HG03066 (cell line): ENCODE results near the gene PPFIBP1.
A peak's percentile ranks its signal among the peaks of the same experiment; 100 is the strongest.
"Not testable (repeated sequence)": the region's sequence is repeated elsewhere in the genome, so short reads cannot be mapped to it uniquely, and the experiment has no call there.

ENCODE experiments used
- ATAC-seq: cut with Tn5 transposase; IDR thresholded peaks from one replicate; pipeline ENCODE4 v1.9.1; 2021; ENCODE audit warnings: low read depth; ENCODE audit not compliant: unreplicated experiment

PPFIBP1 gene

GRCh38 chr12:27616356-27617142, 92.5 kb downstream of the PPFIBP1 start:
- no peak for ATAC-seq

GRCh38 chr12:27618836-27619235, 94.8 kb downstream of the PPFIBP1 start:
- ATAC-seq = no peak

DNA sequence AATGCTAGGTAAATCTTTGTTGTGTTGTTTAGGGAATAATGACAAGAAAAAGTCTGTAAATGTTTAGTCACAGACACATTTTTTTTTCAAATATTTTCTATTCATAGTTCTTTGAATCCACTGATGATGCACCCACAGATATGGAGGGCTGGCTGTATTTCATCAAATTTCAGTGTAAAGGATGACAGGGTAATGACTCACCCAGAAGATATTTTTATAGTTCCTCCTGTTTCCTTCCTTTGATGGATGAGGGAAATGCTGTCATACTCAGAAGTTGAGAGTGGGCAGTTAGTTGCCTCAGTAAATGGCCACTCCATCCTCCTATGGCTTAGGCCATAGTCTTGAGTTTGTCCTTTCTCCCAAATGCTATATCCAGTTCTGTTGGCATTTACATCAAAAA, 95.3 kb downstream of the PPFIBP1 start:
- no peak for ATAC-seq

DNA sequence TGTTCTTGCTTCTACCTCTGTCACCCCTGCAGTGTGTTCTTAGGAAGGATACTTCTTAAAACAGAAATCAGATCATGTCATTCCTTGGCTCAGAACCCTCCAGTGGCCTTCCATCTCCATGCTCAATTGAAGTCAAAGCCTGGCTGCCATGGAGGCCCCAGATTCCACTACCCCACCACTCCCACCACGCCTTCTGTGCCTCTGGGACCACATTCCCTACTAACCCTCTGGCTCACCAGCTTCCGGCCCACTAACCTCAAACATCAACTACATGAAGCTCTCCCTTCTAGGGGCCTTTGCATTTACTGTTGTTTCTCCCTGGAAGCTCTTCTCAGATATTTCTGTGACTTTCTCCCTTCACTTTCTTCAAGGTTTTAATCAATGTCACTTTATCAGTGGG, 96.1 kb downstream of the PPFIBP1 start:
- ATAC-seq = no peak

GRCh38 chr12:27622436-27623195, 98.6 kb downstream of the PPFIBP1 start:
- no peak for ATAC-seq

- ATAC-seq = no peak
These were observed 99.6 kb downstream of the PPFIBP1 start for GRCh38 chr12:27623645-27624044.

GRCh38 chr12:27624586-27624985, 100.6 kb downstream of the PPFIBP1 start:
- ATAC-seq = no peak

DNA sequence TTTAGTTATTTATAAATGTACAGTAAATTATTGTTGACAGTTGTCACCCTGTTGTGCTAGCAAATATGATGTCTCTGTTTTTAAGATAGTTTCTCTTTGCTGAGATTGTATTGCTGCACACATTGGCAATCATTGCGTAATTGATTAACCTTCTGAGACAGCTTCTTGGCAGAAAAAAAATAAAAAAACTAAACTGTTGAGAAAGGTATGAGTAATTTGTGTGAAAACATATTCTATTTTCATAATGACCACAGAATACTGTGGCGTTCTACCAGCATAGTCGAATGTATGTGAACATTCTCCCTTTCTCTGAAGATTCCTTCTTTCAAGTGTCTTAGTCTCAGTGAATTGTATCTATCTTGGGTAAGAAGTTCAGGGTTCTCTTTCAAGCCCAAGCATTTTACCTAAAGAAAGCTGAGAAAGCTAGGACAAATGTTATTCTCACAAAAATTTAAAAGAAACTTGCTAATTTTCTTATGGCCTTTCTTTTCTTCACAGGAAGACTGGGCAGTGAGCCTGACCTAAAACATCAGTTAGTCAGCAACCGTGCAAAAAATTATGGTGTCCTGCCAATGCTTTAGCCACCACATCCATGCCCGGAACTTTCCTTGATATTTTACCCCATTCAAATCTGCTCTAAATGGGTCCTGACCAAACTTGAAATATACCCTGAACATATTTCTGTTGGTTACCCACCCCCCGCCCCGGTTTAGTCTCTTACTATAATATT, 103.3 kb downstream of the PPFIBP1 start:
- peak; percentile 82 for ATAC-seq

DNA sequence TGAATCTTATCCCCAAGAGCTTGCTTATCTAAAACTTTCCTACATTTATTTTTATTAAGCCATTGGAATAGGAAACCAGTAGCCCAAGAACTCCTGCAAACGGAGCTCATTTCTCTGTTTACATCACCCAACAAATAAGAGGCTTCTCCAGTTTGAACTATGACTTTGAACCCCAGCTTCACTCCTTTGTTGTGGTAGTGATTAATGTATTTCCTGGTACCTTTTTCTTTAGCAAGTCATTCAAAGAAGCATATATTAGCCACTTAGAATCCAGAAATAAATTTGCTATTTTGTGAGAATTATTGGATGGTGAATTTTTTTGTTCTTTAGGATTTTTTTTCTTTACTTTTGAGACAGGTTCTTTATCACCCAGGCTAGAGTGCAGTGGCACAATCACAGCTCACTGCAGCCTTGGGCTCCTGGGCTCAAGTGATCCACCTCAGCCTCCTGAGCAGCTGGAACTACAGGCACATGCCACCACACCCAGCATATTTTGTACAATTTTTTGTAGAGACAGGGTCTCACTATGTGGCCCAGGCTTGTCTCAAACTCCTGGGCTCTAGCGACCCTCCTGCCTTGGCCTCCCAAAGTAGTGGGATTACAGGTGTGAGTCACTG, 104.0 kb downstream of the PPFIBP1 start:
- ATAC-seq = not testable (repeated sequence)

DNA sequence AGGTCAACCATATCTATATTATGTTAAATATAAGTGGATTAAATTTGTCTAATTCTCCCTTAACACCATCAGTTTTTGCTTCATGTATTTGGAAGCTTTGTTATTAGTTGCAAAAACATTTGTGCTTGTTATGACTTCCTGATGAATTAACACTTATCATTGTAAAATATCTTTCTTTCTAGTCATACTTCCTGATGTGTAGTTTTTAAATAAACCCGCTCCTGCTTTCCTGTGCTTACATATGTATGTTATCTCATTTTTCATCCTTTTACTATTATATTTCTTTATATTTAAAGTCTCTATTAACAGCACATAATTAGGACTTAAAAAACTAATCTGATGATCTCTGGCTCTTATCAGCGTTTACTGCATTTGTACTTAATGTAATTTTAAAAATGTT, 106.2 kb downstream of the PPFIBP1 start:
- not testable (repeated sequence) for ATAC-seq

DNA sequence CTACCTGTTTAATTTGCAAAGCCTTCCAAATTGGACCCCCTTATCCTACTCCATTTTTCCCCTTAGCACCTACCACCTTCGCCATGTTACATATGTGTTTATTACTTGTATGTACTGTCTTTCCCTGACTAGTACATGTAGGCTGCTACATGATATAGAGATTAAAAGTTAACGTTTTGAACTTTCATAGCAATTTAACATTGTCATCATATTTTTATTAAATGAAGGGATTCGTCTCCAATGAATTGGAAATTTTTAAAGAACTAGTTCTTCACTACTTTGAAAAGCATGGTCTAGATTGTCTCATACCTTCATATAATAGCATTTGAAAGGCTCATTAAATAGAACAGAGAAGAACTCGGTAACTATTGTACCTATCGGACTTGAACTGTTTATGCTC, 107.4 kb downstream of the PPFIBP1 start:
- ATAC-seq = no peak

DNA sequence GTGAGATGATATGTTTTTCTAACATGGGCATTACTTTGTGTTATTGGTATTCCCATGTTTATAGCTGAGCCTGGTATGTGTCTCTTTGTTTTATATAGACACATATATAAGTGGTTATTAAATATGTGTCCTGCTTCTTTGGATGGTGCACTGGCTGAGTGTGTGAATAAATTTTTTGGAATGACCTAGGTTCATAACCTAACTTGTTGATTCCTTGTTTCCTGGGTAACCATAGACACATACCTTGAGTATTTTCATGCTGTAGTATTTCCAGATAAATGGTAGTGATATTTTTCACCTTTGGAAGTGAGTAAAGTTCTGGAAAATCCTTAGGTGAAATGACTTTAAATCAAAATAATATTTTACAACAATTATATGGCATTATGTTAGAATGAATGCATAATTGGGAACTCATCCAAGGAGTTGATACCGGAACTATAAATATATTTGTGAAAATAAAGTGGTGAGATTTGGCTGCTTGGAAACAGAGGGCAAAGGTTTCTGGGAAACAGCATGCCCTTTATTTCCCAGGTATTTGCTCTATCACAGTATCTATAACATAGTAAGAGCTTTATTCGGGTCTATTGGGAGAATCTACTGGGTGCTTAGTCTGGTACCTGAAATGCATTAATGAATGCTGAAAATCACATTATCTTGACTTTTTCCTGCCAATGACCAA, 107.9 kb downstream of the PPFIBP1 start:
- no peak for ATAC-seq

GRCh38 chr12:27635349-27635972, 111.5 kb downstream of the PPFIBP1 start:
- ATAC-seq = no peak

DNA sequence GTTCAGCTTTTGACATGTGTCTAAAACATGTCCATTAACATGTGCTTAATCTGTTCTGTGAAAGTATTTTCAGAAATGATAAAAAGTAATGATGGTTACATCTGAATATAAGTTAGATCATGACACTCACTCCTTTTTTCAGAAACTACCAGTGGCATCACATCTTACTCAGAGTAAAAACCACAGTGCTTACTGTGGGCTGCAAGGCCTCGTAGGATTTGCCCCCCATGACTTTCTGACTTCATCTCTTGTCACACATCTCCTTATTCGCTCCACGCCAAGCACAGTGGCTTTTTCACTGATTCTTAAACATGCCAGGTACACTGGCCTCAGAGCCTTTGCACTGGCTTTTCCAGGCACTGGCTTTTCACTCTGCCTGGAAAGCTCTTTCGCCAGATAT, 112.6 kb downstream of the PPFIBP1 start:
- ATAC-seq = not testable (repeated sequence)

DNA sequence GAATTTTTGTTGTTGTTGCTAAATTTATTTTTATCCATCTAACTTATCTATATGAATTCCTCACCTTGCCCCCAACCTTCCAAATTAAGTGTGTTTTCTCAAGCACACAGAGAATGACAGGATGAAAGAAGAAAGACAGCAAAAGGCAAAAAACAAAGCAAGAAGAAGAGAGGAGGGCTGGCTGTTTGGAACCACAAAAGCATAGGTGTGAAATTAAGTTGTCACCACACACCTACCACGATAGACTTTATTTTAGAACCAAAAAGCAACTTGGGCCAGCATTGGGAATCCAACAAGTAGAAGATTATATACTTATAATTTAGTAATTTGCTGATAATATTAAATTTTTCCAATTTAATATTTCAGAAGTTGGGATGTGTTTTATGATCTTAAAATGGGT, 113.5 kb downstream of the PPFIBP1 start:
- ATAC-seq = no peak

- no peak for ATAC-seq
These were observed 115.3 kb downstream of the PPFIBP1 start for GRCh38 chr12:27639265-27639664.

- not testable (repeated sequence) for ATAC-seq
These were observed 116.7 kb downstream of the PPFIBP1 start for GRCh38 chr12:27640566-27641200.

DNA sequence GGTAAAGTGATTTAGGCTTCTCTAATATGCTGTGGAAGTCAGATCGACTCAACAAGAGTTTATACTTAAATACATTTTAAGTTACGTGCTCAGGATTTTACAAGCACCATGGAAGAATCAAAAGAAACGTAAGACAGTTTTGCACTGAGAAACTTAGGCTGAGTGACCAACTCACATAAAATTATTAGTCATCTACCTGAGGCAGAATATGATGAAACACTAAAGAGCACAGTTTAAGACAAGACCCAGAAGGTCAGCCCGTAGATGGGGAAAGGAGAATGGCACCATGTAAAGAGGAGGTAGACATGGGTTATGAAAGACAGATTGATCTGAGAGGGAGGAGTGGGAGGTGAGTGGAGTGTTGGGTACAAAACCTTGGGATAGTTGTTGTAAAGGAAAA, 118.4 kb downstream of the PPFIBP1 start:
- ATAC-seq = not testable (repeated sequence)

DNA sequence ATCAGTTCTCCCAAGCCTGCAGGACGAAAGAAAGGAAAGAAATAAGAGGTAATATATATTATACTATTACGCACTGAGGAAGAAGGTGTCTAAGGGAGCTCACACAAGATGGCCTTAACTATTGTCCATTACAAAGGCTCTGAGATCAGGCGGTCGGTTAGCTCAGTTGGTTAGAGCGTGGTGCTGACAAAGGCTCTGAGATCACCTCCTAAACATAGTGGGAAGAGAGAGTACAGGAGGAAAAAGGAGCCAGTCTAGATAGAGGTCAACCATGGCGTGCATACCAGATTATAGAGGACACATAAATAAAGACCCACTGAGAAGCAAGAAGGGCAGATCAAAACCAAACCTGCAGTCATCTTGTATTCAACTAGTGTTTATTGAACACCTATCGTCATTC, 118.9 kb downstream of the PPFIBP1 start:
- not testable (repeated sequence) for ATAC-seq
